OCI-M1 (cell line): Measurements from ENCODE around the gene DPM2.

Experiments used
- DNase-seq: peaks from one replicate; lab custom pipeline; 2025; lab: John Stamatoyannopoulos, UW

Gene DPM2

GRCh38 chr9:127973169-127974000 is 35.7 kb upstream of the DPM2 start:
- DNase-seq, result no peak

- no peak for DNase-seq
These were observed 34.7 kb upstream of the DPM2 start for GRCh38 chr9:127972236-127972871.

- DNase-seq, result no peak
These were observed 33.9 kb upstream of the DPM2 start for GRCh38 chr9:127971357-127972235.

GRCh38 chr9:127970401-127971313 is 33.0 kb upstream of the DPM2 start:
- no peak for DNase-seq

- no peak for DNase-seq
These were observed 31.2 kb upstream of the DPM2 start for GRCh38 chr9:127968700-127969383.

- DNase-seq, result no peak
These were observed 30.4 kb upstream of the DPM2 start for GRCh38 chr9:127968042-127968441.

- no peak for DNase-seq
These were observed 29.6 kb upstream of the DPM2 start for GRCh38 chr9:127967151-127967809.

- DNase-seq, result no peak
These were observed 28.9 kb upstream of the DPM2 start for GRCh38 chr9:127966416-127967150.

GRCh38 chr9:127965953-127966352 is 28.3 kb upstream of the DPM2 start:
- DNase-seq, result no peak

- no peak for DNase-seq
These were observed 25.9 kb upstream of the DPM2 start for GRCh38 chr9:127963359-127964064.

- DNase-seq, result no peak
These were observed 25.3 kb upstream of the DPM2 start for GRCh38 chr9:127963041-127963358.

- DNase-seq, result no peak
These were observed 24.6 kb upstream of the DPM2 start for GRCh38 chr9:127962278-127962677.

GRCh38 chr9:127961613-127962155 is 24.0 kb upstream of the DPM2 start:
- no peak for DNase-seq

- no peak for DNase-seq
These were observed 23.5 kb upstream of the DPM2 start for GRCh38 chr9:127961155-127961490.

GRCh38 chr9:127960410-127961154 is 22.9 kb upstream of the DPM2 start:
- no peak for DNase-seq

GRCh38 chr9:127959841-127960409 is 22.3 kb upstream of the DPM2 start:
- DNase-seq, result no peak

- no peak for DNase-seq
These were observed 21.7 kb upstream of the DPM2 start for GRCh38 chr9:127959398-127959797.

- DNase-seq, result no peak
These were observed 21.1 kb upstream of the DPM2 start for GRCh38 chr9:127958728-127959127.
